Vagina (tissue), 2 donors: Measurements from ENCODE around the gene LTBP3. TPM values are rescaled to one million over a fixed set of nuclear protein-coding genes. Genes with fewer than 3 reads are reported as not detected.

ENCODE experiments used
- DNase-seq, 2 donors: peaks; one replicate each; pipeline ENCODE4 v3.0.0-alpha.2; 2017; ENCODE audit errors: extremely low spot score in 2 of 2
- H3K27ac ChIP-seq: fragments of 200-600 bp; sonication (generic); one replicate; pipeline ENCODE4 v1.5.1; 2019
- H3K27me3 ChIP-seq: fragments of 200-600 bp; sonication (generic); one replicate; pipeline ENCODE4 v1.5.1; 2019
- H3K36me3 ChIP-seq, 2 donors: fragments of 200-600 bp; sonication (generic); one replicate each; pipeline ENCODE4 v1.5.1; 2017 to 2019
- H3K4me1 ChIP-seq: fragments of 200-600 bp; sonication (generic); one replicate; pipeline ENCODE4 v1.5.1; 2019
- H3K4me3 ChIP-seq, 2 donors: fragments of 200-600 bp; sonication (generic); 1 replicate in 1 of 2; 2 replicates in 1 of 2; pipeline ENCODE4 v1.5.1; 2016 to 2019
- H3K9me3 ChIP-seq: fragments of 200-600 bp; sonication (generic); one replicate; pipeline ENCODE4 v1.5.1; 2019
- POLR2A ChIP-seq, 2 donors: fragments of 450-650 bp; IDR thresholded peaks; one replicate each; pipeline ENCODE4 v1.6.1; 2017; ENCODE audit warnings: antibody characterized with exemption in 2 of 2, mild to moderate bottlenecking in 2 of 2, moderate library complexity in 2 of 2
- POLR2AphosphoS5 ChIP-seq, 2 donors: sonication (generic); formaldehyde crosslinking; IDR thresholded peaks; one replicate each; pipeline ENCODE4 v1.9.0; 2017; ENCODE audit warnings: antibody characterized with exemption in 2 of 2, mild to moderate bottlenecking in 2 of 2, low read depth in 1 of 2; ENCODE audit not compliant: insufficient read depth in 1 of 2
- intact Hi-C: fragments of 100-400 bp; cut with DNase I; formaldehyde crosslinking; loops from one replicate; pipeline ENCODE4 v1.15.1; 2023
- total RNA-seq: library from RNA; depleted of rRNA; stranded (reverse); fragments of >200 nt; gene quantifications from one replicate; pipeline ENCODE4 v1.2.3, GENCODE V29; 2016
- TF ChIP-seq, protein P1 (sequence below), 3 experiments: fragments of 450-650 bp in 2 of 3; fragments of 200-600 bp in 1 of 3; sonication (generic) in 1 of 3; IDR thresholded peaks; one replicate each; pipeline ENCODE4 v1.5.1; 2017 to 2019; ENCODE audit warnings: antibody characterized with exemption in 3 of 3, mild to moderate bottlenecking in 2 of 3, moderate library complexity in 2 of 3

LTBP3 gene
- total RNA-seq, 1 donor from 2014 or later, result 246 TPM

DNA sequence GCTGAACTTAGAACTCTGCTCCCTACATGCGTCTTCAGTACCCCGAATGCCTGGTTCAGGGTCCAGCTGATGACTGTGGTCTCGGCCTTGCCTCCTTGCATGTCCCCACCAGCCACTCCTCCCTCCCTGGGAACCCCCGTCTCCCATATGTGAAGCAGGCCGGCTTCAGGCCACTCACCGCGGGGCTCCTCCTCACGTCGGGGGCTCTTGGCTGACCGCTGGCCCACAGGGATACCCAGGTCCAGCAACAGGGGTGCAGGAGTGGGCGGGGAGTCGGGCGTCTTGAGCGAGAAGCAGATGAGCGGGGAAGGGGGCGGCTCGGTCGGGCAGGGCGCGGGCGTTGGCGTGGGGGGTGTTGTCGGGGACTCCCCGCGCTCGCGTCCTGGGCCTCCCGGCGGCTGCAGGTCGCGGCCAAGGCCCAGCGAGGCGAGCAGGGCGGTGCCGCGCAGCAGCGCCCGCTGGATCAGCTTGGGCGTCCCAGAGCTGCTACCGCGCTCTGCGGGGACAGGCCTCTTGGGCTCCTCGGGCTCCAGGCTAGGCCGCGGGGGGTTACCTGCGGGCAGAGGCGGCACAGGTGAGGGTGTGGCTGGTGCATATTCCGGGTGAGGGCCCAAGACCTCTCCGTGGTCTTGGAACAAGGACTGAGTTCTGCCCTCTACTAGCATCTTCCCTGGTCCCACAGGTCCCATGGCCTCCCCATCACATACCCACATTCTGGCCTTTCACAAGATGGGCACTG lies 41.2 kb upstream of the LTBP3 start:
- no peak overlapping the region for H3K4me3 ChIP-seq
- peaks cover 17% of the 10 kb centered on the region for H3K4me1 ChIP-seq
- no peaks in the 10 kb centered on the region for H3K9me3 ChIP-seq
- intact Hi-C loops, result no loop called here
- peaks cover 0 to 34% of the 10 kb centered on the region in 2 donors for H3K36me3 ChIP-seq
- no peak overlapping the region for H3K27ac ChIP-seq
- DNase-seq, result no peak
- no peaks in the 10 kb centered on the region for H3K27me3 ChIP-seq
- TF ChIP-seq, protein P1, sequence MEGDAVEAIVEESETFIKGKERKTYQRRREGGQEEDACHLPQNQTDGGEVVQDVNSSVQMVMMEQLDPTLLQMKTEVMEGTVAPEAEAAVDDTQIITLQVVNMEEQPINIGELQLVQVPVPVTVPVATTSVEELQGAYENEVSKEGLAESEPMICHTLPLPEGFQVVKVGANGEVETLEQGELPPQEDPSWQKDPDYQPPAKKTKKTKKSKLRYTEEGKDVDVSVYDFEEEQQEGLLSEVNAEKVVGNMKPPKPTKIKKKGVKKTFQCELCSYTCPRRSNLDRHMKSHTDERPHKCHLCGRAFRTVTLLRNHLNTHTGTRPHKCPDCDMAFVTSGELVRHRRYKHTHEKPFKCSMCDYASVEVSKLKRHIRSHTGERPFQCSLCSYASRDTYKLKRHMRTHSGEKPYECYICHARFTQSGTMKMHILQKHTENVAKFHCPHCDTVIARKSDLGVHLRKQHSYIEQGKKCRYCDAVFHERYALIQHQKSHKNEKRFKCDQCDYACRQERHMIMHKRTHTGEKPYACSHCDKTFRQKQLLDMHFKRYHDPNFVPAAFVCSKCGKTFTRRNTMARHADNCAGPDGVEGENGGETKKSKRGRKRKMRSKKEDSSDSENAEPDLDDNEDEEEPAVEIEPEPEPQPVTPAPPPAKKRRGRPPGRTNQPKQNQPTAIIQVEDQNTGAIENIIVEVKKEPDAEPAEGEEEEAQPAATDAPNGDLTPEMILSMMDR (IDR thresholded peaks at IDR 0.05), result no peak
- TF ChIP-seq POLR2A (IDR thresholded peaks at IDR 0.05) (no peak), POLR2AphosphoS5 (IDR thresholded peaks at IDR 0.05; ENCODE audit: insufficient read depth in 1 of 2, low read depth in 1 of 2) (no peak)

DNA sequence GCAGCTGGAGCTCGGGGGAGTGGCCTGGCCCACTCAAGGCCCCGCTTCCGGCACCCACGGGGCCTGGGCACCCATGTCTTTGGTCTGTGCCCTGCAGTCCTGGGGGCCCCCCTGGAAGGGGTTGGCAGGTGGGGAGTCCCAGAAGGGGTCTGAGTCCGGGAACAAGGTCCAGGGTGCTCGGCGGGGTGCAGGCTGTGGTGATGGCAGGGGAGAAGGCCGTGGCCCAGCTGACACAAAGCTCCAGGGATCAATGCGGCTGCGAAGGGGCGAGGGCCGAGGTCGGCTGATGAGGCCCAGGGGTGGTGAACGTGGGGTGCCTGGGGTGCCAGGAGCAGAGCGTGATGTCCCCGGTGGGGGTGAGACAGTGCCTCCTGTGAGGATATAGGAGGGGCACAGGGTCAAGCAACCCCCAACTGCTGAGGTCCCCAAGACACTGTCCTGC lies 40.1 kb upstream of the LTBP3 start:
- H3K36me3 ChIP-seq, result peaks cover 0 to 23% of the 10 kb centered on the region in 2 donors
- DNase-seq, result no peak
- peaks cover 28% of the 10 kb centered on the region for H3K4me1 ChIP-seq
- intact Hi-C loops, result no loop called here
- no peak for TF ChIP-seq POLR2A (IDR thresholded peaks at IDR 0.05)
- TF ChIP-seq, protein P1 (IDR thresholded peaks at IDR 0.05), result no peak
- TF ChIP-seq POLR2AphosphoS5 (IDR thresholded peaks at IDR 0.05; ENCODE audit: insufficient read depth in 1 of 2, low read depth in 1 of 2), result no peak
- H3K27me3 ChIP-seq, result no peaks in the 10 kb centered on the region
- H3K9me3 ChIP-seq, result no peaks in the 10 kb centered on the region
- H3K27ac ChIP-seq, result no peak overlapping the region
- H3K4me3 ChIP-seq, result no peak overlapping the region

DNA sequence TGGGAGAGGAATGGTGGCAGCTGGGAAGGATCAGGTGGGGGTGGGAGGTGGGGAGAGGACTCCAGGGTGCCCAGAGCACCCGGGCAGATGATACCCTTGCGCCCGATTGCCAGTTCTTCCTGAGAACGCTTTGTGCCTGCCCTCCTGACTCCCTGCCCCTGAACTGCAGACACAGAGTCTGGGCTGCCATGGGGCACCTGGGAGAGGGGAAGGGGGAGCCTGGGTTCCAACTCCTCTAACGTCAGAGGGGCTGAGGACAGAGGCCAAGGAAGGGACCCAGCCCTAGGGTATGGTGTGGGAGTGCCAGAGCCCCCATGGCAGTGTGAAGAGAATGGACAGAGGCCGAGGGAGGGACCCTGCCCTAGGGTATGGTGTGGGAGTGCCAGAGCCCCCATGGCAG lies 38.4 kb upstream of the LTBP3 start:
- H3K36me3 ChIP-seq, result peaks cover 0 to 18% of the 10 kb centered on the region in 2 donors
- intact Hi-C loops, result no loop called here
- no peak overlapping the region for H3K27ac ChIP-seq
- peaks cover 38% of the 10 kb centered on the region for H3K4me1 ChIP-seq
- H3K27me3 ChIP-seq, result no peaks in the 10 kb centered on the region
- TF ChIP-seq, protein P1 (IDR thresholded peaks at IDR 0.05), result no peak
- no peak for TF ChIP-seq POLR2AphosphoS5 (IDR thresholded peaks at IDR 0.05; ENCODE audit: insufficient read depth in 1 of 2, low read depth in 1 of 2)
- TF ChIP-seq POLR2A (IDR thresholded peaks at IDR 0.05), result no peak
- H3K9me3 ChIP-seq, result no peaks in the 10 kb centered on the region
- no peak for DNase-seq
- H3K4me3 ChIP-seq, result no peak overlapping the region

DNA sequence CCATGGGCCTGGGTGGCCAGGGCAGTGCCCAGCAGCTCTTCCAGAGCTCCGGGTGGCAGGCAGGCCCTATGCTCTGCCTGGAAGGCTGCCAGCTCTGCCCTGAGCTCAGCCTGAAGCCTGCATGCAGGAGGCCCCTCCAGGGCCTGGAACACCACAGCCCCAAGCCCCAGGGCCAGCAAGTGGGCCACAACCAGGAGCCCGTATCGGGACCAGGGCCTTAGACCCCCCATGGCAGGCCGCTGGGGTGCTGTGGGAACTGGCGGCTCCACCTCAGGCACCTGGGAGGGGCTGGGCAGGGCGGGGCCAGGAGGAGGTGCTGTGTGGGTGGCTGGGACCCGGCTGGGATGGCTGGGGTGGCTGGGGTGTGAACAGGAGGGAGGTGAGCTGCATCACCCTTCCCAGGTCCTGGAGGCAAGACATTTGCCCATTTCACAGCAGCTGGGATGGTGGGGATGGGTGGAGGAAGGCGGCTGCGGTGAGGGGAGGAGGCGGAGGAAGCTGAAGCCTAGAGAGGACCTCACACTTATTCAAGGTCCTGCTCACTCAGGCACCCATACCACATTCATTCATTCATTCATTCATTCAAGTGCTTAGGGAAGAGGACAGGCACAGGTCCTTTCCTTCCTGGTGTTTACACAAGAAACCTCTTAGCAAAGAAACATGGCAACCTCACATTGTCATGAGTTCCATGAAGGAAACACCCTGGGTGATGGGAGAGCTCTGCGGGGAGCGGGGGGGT lies 37.6 kb upstream of the LTBP3 start, which contains the start of gene KCNK7:
Gene KCNK7, minus strand, starts transcription at position 258 of the 739 bp plus-strand sequence. Its CDS starts 28 bp downstream, at position 230.
- peaks cover 0 to 23% of the 10 kb centered on the region in 2 donors for H3K36me3 ChIP-seq
- no peaks in the 10 kb centered on the region for H3K27me3 ChIP-seq
- H3K27ac ChIP-seq, result peak within 1 kb of the TSS; percentile 70
- H3K9me3 ChIP-seq, result no peaks in the 10 kb centered on the region
- peaks cover 38% of the 10 kb centered on the region for H3K4me1 ChIP-seq
- DNase-seq, result no peak
- TF ChIP-seq, protein P1 (IDR thresholded peaks at IDR 0.05), result no peak
- TF ChIP-seq POLR2A (IDR thresholded peaks at IDR 0.05) (no peak), POLR2AphosphoS5 (IDR thresholded peaks at IDR 0.05; ENCODE audit: insufficient read depth in 1 of 2, low read depth in 1 of 2) (no peak)
- intact Hi-C loops, result no loop called here
- H3K4me3 ChIP-seq, result no peak within 1 kb of the TSS
